ENCODE data around the gene IMP4. TPM values are rescaled to one million over a fixed set of nuclear protein-coding genes. Genes with fewer than 3 reads are reported as not detected.

Gene IMP4
- total and polyA plus RNA-seq, 10 of the 15 experiments (the other 5 are each of a cell fraction or from before 2014, with no cell fraction given) = 41.4 to 242 (median 166) TPM

- TF ChIP-seq ATF2 (IDR thresholded peaks at IDR 0.05; ENCODE audit: low read length) (no peak), POLR2AphosphoS5 (IDR thresholded peaks at IDR 0.05; ENCODE audit: low read length) (peak; percentile 75; the same call in 1 of the 2 replicates), RUNX3 (IDR thresholded peaks at IDR 0.05; ENCODE audit: low read length) (no peak), BCLAF1 (IDR thresholded peaks at IDR 0.05) (no peak), MAX (IDR thresholded peaks at IDR 0.05; ENCODE audit: low read depth, low read length) (no peak), ZNF24 (IDR thresholded peaks at IDR 0.05) (no peak), SMAD1 (IDR thresholded peaks at IDR 0.05; ENCODE audit: low read depth, partially characterized antibody) (no peak), IKZF2 (IDR thresholded peaks at IDR 0.05) (no peak), LARP7 (IDR thresholded peaks at IDR 0.05) (no peak), MYC (IDR thresholded peaks at IDR 0.05; ENCODE audit: insufficient read depth, insufficient read length, insufficient replicate concordance, low read length, severe bottlenecking) (no peak), TCF3 (IDR thresholded peaks at IDR 0.05; ENCODE audit: borderline replicate concordance, insufficient read depth, low read depth, low read length) (no peak), SKIL (IDR thresholded peaks at IDR 0.05; ENCODE audit: low read depth, poor library complexity, severe bottlenecking) (no peak), CBFB (IDR thresholded peaks at IDR 0.05; ENCODE audit: low read depth) (peak; percentile 24; the same call in 1 of the 2 replicates), E2F4 (IDR thresholded peaks at IDR 0.05; ENCODE audit: low read depth, low read length) (no peak; the same call in 1 of the 2 replicates), TBL1XR1 (IDR thresholded peaks at IDR 0.05; ENCODE audit: low read depth, low read length) (no peak), PKNOX1 (IDR thresholded peaks at IDR 0.05) (no peak; the same call in none of the 2 replicates), STAT1 (conservative IDR thresholded peaks at IDR 0.05) (no peak), EED (IDR thresholded peaks at IDR 0.05; ENCODE audit: low read depth) (no peak), HDAC6 (IDR thresholded peaks at IDR 0.05; ENCODE audit: unreplicated experiment) (no peak), JUNB (IDR thresholded peaks at IDR 0.05) (no peak), EP300 (IDR thresholded peaks at IDR 0.05; ENCODE audit: borderline replicate concordance in 1 of 2, control insufficient read depth in 1 of 2, low read depth in 2 of 2, low read length in 2 of 2) (no peak), NFYB (IDR thresholded peaks at IDR 0.05; ENCODE audit: insufficient read depth, low read depth, low read length) (no peak), HDGF (IDR thresholded peaks at IDR 0.05) (peak; percentile 94)
Measured at GRCh38 chr2:130342020-130342532, 621 bp upstream of the IMP4 start (continued).

Data from GM12878 (cell line).